Myocyte (in vitro differentiated cells): ENCODE results near the gene POMGNT1. TPM values are rescaled to one million over a fixed set of nuclear protein-coding genes. Genes with fewer than 3 reads are reported as not detected.
A peak's percentile ranks its signal among the peaks of the same experiment; 100 is the strongest.

Experiments used
- DNase-seq: peaks from one replicate; pipeline ENCODE4 v3.0.0-alpha.2; 2012; ENCODE audit warnings: low read depth
- total RNA-seq: library from RNA; depleted of rRNA; stranded (reverse); fragments of >200 nt; gene quantifications from 2 replicates; pipeline ENCODE4 v1.2.3, GENCODE V29; 2014

Gene POMGNT1
- total RNA-seq, 1 donor from 2014 or later = 142 TPM

DNA sequence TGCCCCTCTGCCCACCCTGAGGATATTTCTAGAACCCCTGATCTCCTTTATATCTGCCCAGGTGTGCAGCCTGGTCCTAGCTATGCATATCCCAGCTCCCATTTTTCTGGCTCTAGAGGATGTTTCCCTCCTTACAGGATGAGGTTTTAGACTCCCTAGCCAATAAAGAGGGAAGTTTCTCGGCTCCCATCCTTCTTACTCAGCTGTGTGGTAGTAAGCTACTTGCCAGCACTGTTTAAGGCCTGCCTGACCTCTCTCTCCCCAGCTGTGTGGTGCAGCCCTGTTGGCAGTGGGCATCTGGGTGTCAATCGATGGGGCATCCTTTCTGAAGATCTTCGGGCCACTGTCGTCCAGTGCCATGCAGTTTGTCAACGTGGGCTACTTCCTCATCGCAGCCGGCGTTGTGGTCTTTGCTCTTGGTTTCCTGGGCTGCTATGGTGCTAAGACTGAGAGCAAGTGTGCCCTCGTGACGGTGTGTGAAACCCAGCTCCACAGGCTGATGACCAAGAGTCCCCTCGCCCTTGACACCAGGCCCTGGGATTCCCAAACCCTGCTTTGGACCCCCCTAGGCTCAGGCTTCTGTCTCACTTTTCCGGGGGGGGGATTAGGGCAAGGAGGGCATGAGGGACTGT lies 14.2 kb downstream of the POMGNT1 start:
- DNase-seq = peak; percentile 50

DNA sequence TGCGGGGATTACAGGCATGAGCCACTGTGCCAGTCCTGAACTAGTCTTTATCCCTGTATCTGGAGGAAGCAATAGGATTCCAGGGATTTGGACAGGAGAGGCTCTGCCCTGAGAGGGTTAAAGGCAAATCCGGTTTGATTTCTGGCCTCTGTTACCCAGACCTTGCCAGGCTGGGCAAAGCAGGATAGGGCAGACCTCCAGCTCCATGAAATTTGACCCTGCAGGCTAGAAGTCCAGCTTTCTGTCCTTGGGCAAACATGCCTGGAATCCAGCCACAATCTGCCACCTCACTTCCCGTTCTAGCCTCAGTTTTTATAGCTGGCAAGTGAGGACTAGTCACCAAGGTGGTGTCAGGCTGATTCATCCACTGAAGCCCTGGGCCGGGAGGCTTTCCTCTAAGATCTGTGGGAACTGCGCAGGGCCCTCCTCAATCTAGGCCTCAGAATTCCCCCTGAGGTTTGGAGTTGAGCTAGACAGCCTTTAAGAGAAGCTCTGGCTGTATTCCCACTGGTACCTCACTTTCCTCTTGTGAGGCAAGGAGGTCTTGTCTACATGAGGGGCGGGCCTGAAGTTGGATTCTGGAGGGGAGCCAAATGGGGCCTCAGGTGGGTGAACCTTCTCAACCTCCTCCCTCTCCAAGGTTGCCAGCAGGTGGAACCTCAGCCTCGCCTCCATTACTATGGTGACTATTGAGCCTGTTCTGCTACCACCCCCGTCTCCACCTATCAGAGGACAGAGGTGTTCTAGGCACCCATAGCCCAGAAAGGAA lies 15.0 kb downstream of the POMGNT1 start:
- peak; percentile 99 for DNase-seq

GRCh38 chr1:46181343-46182260 lies 16.6 kb downstream of the POMGNT1 start:
- DNase-seq = no peak

DNA sequence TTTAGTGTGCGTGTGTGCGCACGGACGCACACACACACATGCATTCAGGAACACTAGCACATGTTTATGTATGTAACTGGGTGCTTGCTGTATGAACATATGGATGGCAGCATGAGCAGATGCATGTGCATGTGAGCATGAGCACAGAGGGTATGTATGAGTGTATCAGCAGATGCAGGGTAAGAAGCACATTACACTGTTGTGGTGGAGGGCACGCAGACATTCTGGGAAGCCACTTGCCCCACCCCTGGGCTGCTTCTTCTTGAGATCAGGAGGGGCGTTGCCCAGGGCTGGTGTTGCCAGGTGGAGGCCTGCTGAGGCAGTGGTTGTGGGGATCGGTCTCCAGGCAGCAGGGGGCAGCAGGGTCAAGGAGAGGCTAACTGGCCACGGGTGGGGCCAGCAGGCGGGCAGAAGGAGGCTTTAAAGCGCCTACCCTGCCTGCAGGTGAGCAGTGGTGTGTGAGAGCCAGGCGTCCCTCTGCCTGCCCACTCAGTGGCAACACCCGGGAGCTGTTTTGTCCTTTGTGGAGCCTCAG lies 18.1 kb downstream of the POMGNT1 start:
- DNase-seq = peak; percentile 49

DNA sequence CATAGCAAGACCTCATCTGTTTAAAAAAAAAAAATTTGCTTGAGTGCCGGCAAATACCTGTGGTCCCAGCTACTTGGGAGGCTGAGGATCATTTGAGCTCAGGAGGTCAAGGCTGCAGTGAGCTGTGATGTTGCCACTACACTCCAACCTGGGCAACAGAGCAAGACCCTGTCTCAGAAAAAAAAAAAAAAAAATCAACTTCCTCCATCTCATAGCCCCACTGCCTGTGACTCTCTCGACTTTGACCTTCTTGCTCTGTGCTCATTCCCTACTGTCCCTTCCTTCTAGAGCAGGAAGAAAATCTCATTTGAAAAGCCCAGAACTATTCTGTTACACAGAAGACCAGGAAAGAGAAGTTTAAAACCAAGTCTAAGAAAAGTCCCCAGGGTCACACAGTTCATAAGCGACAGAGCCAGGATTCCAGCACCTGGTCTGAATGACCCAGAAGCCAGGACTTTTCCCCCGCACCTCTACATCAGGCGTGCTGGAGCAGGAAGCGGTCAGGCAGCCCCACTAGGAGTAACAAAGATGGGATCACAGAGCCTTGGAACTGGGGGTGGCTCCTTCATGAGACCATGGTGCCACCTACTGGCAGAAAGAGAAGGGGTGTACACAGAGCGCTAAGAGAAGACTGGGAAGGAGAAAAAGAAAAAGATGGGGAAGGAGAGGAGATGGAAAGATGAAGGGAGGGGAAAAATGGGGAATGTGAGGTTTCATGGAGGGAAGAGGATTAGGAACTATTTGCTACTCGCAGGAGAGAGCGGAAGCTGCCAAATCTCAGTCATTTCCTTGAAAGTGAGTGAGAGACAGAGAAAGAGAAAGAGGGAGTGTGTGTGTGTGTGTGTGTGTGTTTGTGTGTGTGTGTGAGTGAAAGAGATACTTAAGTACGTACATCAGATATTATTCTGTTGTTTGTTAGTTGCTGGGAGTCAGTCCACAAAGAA lies 18.8 kb downstream of the POMGNT1 start:
- DNase-seq = peak; percentile 92

DNA sequence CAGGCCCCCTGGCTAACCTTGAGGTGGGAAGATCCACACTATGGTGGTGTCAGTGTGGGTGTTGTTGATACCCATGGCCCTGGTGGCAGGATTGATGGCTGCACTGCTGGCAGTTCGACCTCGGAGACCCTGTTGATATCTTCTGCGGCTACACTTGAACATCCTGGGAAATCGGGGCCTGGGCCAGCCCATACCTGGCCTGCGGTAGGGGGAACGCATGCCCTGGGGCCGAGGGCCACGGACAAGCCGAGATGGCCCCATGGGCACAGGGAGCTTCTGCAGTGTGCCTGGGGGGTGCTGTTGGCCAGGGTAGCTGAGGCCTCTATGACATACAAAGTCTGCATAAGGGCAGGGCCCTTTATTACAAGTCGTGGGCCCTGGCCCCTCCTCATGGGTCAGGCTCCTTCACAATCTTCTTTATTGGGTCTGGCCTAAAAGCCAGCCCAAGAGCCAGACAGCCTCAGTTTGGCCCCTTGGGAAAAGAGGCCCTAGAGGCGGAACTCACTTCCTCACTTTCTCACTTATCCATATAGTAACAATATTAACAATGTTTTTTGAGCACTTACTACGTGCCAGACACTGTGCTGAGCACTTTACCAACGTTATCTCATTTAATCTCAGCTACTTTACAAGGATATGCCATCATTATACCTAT lies 21.9 kb downstream of the POMGNT1 start, which contains the start of gene P3R3URF:
P3R3URF (minus strand) TSS at position 278 of the 655 bp plus-strand sequence; CDS start at position 261, 17 bp downstream.
- DNase-seq = no peak

- DNase-seq = no peak
Observed at GRCh38 chr1:46175243-46175642, 23.0 kb downstream of the POMGNT1 start.

DNA sequence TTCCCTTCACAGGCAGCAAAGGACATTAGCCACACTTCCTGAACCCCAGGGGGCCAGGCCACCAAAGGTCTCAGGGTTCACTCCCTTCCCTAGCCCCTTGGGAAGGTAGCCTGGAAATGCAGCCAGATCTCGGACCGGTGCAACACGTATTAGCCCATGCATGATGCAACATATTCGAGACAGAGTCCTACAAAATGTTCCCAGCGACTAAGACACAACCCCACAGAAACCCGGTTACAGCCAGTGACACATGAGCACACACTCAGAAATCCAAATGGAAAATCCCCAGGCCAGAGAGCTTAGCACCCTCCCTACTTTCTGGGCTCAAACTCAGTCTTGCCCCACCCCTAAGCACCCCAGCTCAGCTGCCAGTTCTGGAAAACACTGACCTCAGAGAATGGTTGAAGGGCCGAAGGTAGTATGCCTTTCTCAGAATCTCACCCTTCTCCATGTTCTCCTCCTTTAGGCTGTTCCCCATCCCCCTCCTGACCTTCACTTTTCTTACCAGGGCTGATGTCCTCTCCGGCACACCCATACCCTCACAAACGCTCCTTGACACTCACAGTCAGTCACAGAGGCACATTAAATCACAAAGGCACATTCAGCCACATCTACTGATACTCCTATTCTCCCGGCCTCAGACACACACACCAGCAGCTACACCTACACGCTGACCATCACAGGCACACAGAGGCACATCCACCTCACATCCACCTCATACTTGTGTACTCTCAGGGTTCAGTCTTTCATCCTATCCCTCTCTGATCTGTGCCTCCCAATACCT lies 23.6 kb downstream of the POMGNT1 start, which contains the start of gene TSPAN1:
TSPAN1 (plus strand) TSS at position 640 of the 784 bp plus-strand sequence. CDS start 6,021 bp downstream, outside the sequence.
- DNase-seq = peak; percentile 82

DNA sequence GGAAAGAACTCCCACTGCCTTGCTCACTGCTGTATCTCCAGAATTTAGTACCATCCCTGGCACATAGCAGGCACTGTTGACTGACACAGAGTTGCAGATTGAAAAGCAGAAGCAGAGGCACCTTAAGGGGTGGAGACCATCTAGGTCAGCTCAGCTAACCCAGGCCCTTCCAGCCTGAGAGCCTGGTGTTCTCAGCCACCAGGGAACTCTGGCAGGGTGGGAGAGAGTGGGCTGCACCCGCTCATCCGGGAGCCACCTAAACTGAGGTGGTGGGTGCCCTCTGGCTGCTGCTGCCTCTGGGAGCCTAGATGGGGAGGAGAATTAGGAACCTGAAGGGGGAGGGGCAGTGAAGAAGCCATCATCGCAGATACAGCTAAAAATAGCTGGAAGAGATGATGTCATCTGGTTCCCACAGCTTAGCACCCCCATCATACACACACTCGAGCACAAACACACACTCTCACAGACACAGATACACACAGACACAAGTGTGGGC lies 24.8 kb downstream of the POMGNT1 start:
- DNase-seq = peak; percentile 65

- no peak for DNase-seq
Observed at GRCh38 chr1:46172321-46172720, 25.9 kb downstream of the POMGNT1 start.

DNA sequence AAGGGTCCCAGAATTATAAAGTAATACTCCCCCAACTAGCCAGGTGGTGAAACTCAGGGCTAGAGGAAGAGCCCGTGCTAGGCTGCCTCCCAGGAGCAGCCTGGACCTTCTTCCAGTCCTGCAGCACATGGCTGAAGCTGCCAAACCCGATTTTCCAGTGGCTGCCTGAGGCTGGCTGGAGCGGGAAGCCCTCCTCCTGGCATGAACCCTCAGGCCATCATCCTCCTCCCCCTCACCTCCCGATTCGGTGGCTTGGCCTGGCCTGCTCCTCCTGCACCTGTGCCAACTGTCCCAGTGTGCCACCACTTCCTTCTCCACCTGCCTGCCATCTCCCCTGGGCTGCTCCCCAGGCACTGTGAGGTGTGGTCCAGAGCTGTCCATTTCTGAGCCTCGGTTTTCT lies 26.4 kb downstream of the POMGNT1 start:
- DNase-seq = no peak

DNA sequence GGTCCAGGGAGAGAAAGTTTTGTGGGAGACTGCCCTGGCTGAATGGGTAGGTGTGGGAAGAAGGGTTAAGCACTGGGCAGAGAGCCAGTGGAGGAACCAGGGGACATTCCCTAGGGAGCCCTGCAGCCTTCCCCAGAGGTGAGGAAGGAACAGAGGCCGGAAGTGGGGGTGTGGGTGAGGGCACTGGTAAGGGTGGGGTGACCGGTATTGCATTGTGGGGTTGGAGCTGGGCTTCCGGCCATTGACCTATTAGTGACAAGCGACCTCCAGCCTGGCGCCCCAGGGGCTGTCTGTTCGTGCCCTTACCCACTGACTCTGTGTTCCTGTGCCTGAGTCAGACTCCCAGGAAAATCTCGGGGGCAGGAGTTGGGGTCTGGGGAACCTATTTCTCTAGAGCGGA lies 26.9 kb downstream of the POMGNT1 start:
- no peak for DNase-seq

DNA sequence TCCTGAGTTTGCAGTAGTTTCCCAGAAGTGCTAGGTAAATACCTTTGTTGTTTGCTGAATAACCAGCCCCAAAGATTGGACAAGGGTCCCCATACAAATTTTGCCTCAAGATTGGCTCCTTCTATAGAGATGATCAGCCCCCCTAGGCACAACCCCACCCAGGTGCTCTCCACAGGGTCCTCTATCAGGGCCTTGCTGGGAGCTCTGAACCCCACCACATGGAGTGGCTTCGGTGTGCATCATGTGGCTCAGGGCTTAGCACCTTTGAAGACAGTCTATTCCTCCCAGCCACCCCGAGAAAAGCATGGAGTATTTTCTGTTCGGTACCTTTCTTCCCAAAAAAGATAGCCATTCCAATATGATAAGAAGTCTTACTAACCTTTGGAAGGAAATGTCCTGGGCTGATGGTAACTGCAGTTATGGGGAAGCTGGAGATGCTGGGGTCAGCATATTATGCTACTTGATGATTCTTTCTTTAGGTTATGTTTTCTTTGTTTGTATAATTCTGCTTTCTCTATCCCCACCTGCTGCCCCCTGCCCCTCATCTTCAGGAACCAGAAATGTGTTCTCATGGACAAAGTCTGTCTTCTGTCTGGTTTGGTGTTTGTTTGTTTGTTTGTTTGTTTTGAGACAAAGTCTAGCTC lies 28.3 kb downstream of the POMGNT1 start:
- DNase-seq = no peak

DNA sequence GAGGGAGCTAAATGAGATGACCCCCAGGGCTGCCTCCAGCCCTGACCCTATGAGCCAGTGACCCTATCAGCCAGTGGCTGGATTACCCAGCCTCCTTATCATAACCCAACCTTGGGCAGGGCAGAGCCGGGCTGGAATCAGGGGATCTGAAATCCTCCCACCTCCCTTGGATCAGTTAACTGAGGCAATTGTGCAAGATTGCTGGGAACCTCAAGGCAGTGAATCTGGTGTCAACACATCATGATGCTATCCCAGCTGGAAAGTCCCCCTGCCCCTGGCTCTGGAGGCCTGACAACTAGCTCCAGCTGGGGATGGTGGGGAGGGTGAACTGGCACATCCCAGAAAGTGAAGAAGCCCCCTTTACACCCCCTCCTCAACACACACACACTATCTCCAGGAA lies 29.8 kb downstream of the POMGNT1 start:
- no peak for DNase-seq

DNA sequence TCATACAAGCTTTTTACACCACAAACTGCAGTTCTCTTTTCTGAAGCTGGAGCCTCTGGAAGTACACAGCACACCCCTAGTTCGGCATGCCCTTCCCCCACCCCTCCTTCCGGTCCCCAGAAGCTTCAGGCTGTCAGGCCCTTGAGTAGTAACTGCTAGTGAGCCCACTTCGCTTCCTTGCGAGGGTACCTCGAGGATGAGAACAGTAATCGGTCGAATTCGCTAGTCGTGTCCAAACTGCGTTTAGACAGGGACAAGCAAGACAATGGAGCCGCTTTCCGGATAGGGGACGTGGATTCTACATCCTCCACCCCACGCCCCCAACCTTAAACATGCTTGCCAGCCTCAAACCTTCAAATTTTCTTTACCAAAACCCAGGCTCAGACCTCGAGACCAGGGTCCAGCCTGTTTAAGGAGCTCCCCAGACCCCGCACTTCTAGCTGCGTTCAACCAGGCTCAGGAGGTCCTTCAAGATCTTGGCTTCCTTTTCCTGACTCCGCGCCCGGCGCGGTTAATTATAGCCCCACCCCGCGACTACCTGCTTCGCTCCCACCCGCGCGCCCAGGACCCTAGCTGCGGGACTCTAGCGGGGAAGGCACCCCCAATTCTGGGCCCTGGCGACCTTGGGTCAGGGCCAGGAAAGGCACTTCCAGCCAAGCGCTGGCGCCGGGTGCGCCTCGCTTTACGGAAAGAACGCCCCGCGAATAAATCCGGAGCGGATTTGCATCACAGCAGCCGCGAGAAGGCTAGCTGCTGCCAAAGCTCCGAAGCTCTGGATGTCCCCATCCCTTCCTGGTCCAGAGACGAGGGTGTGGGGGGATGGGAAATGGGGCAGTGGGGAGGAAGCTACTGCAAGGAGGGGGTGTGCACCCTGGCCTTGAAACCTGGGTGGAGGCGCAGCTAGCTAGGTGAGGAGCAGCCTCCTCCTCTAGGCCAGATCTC lies 31.4 kb downstream of the POMGNT1 start:
- DNase-seq = no peak

DNA sequence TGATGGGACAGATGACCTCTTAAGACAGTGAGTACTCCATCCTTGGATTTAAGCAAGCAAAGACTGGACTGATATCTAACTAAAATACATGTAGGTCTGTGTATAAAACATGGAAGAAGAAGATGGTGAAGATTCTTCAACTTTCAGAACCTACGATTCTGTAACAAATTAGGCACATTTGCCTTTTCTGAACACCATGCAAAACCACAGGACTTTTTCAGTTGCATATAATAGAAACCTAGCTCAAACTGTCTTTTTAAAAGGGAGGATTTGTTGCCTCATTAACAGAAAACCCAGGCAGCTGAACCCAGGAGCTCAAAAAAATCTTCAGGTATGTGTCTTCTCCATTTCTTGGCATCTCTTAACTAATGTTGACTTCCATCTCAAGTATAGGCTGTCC lies 38.0 kb downstream of the POMGNT1 start:
- no peak for DNase-seq

GRCh38 chr1:46159516-46159915 lies 38.7 kb downstream of the POMGNT1 start:
- DNase-seq = peak; percentile 44
